SKM-1 treated with dmso at 0.1 percent for 144 hours (cell line): ENCODE results near the gene CTRL.
"Not testable (repeated sequence)": the region's sequence is repeated elsewhere in the genome, so short reads cannot be mapped to it uniquely, and the experiment has no call there.

ENCODE experiments used
- DNase-seq: peaks from one replicate; lab custom pipeline; 2025; ENCODE audit not compliant: unreplicated experiment; lab: John Stamatoyannopoulos, UW

Gene CTRL

GRCh38 chr16:67931712-67932461, at the start of gene CTRL:
Gene CTRL (minus strand): TSS chr16:67931862. CDS start chr16:67931852, 10 bp downstream.
- DNase-seq: no peak

GRCh38 chr16:67979955-67980678, 48.5 kb upstream of the CTRL start, which contains the start of gene DPEP3:
Gene DPEP3 (minus strand): TSS chr16:67980499. CDS start chr16:67980380, 119 bp downstream.
- DNase-seq: no peak

- DNase-seq: no peak
These were observed 46.0 kb upstream of the CTRL start for GRCh38 chr16:67977469-67978227.

GRCh38 chr16:67977005-67977404, 45.3 kb upstream of the CTRL start:
- DNase-seq: no peak

- no peak for DNase-seq
These were observed 44.5 kb upstream of the CTRL start for GRCh38 chr16:67976205-67976604.

- DNase-seq: no peak
These were observed 43.9 kb upstream of the CTRL start for GRCh38 chr16:67975321-67976105.

GRCh38 chr16:67972285-67972684, 40.6 kb upstream of the CTRL start:
- DNase-seq: not testable (repeated sequence)

- DNase-seq: no peak
These were observed 39.4 kb upstream of the CTRL start for GRCh38 chr16:67971111-67971510.

- DNase-seq: no peak
These were observed 37.8 kb upstream of the CTRL start for GRCh38 chr16:67969254-67970039.

- DNase-seq: peak; percentile 31
These were observed 37.0 kb upstream of the CTRL start, which contains the start of gene SLC12A4 for GRCh38 chr16:67968400-67969253. Gene SLC12A4 (minus strand): TSS chr16:67968637. CDS start chr16:67968553, 84 bp downstream.

- no peak for DNase-seq
These were observed 36.3 kb upstream of the CTRL start for GRCh38 chr16:67967958-67968399.

- DNase-seq: no peak
These were observed 35.7 kb upstream of the CTRL start for GRCh38 chr16:67967183-67967957.

- peak; percentile 13 for DNase-seq
These were observed 35.0 kb upstream of the CTRL start for GRCh38 chr16:67966549-67967182.

GRCh38 chr16:67965668-67966548, 34.2 kb upstream of the CTRL start:
- no peak for DNase-seq

GRCh38 chr16:67964477-67965131, 32.9 kb upstream of the CTRL start:
- DNase-seq: no peak

GRCh38 chr16:67963662-67964321, 32.1 kb upstream of the CTRL start:
- DNase-seq: no peak
